A549 (cell line): ENCODE measurements around the gene SSR2. TPM values are rescaled to one million over a fixed set of nuclear protein-coding genes. Genes with fewer than 3 reads are reported as not detected.
A peak's percentile ranks its signal among the peaks of the same experiment; 100 is the strongest.

Source experiments
- ATAC-seq, 2 experiments: fragments of 200-7000 bp in 1 of 2; fragments of >200 bp in 1 of 2; cut with Nextera tagmentation in 1 of 2; cut with Tn5 transposase in 1 of 2; 3 replicates each; pipeline versions ENCODE4 v1.8.0 to v1.9.1; 2018 to 2020; ENCODE audit warnings: mild to moderate bottlenecking in 1 of 2, moderate library complexity in 1 of 2
- CTCF ChIA-PET: fragments of 300-600 bp; sonication (Branson Sonifier 250); formaldehyde crosslinking; extraction: SDS; loops from one replicate; lab custom pipeline; 2021; ENCODE audit warnings: antibody characterized with exemption, inconsistent platforms; lab: Yijun Ruan, JAX
- POLR2A ChIA-PET: fragments of 350-600 bp; formaldehyde crosslinking; extraction: SDS; loops from one replicate; lab custom pipeline; 2021; ENCODE audit warnings: antibody characterized with exemption, inconsistent platforms; lab: Yijun Ruan, JAX
- DNase-seq, 2 experiments: peaks; one replicate each; pipeline versions ENCODE4 v3.0.0 to v3.0.0-alpha.2; 2011 to 2016; ENCODE audit warnings: low read depth in 1 of 2, low spot score in 1 of 2
- FAIRE-seq: peaks from 2 replicates; lab custom pipeline; 2011; peaks lifted over from hg19 to GRCh38; lab: Jason Lieb, UNC
- H3K27ac ChIP-seq, 2 experiments: fragments of >200 bp; sonication (Bioruptor Twin); formaldehyde crosslinking; 3 replicates each; pipeline ENCODE4 v1.5.1; 2016 to 2017
- H3K4me1 ChIP-seq: fragments of >200 bp; sonication (Bioruptor Twin); formaldehyde crosslinking; 3 replicates; pipeline ENCODE4 v1.6.1; 2016
- H3K4me2 ChIP-seq: fragments of >200 bp; sonication (Bioruptor Twin); formaldehyde crosslinking; 3 replicates; pipeline ENCODE4 v1.6.1; 2016
- H3K4me3 ChIP-seq: fragments of >200 bp; sonication (Bioruptor Twin); formaldehyde crosslinking; 3 replicates; pipeline ENCODE4 v1.5.1; 2016
- H3K9me3 ChIP-seq: fragments of >200 bp; sonication (Bioruptor Twin); formaldehyde crosslinking; 3 replicates; pipeline ENCODE4 v1.6.1; 2016
- CBX8 ChIP-seq: fragments of 200-600 bp; sonication (generic); IDR thresholded peaks from 2 replicates; pipeline ENCODE4 v1.6.1; 2016
- CEBPB ChIP-seq, 2 experiments: fragments of >200 bp in 1 of 2; sonication (Bioruptor Twin) in 1 of 2; formaldehyde crosslinking in 1 of 2; IDR thresholded peaks; 2 replicates each; pipeline ENCODE4 v1.6.1; 2012 to 2016
- EP300 ChIP-seq, 2 experiments: fragments of >200 bp; sonication (Bioruptor Twin); formaldehyde crosslinking; IDR thresholded peaks; 2 replicates in 1 of 2; 3 replicates in 1 of 2; pipeline ENCODE4 v1.6.1; 2016 to 2017
- HDAC2 ChIP-seq: fragments of 200-600 bp; sonication (generic); IDR thresholded peaks from 2 replicates; pipeline ENCODE4 v1.6.1; 2016
- HEYL ChIP-seq: fragments of 250-450 bp; sonication (Bioruptor Pico); IDR thresholded peaks from 2 replicates; pipeline ENCODE4 v1.8.0; 2021; ENCODE audit warnings: mild to moderate bottlenecking, moderate library complexity
- JUN ChIP-seq, 2 experiments: fragments of >200 bp; sonication (Bioruptor Twin); formaldehyde crosslinking; IDR thresholded peaks; 2 replicates in 1 of 2; 3 replicates in 1 of 2; pipeline ENCODE4 v1.6.1; 2016 to 2017
- KDM1A ChIP-seq: fragments of 200-600 bp; sonication (generic); IDR thresholded peaks from 2 replicates; pipeline ENCODE4 v1.6.1; 2016; ENCODE audit warnings: low read depth, mild to moderate bottlenecking
- KDM5A ChIP-seq: fragments of 200-600 bp; sonication (generic); IDR thresholded peaks from 2 replicates; pipeline ENCODE4 v1.6.1; 2016; ENCODE audit warnings: antibody characterized with exemption, mild to moderate bottlenecking
- NFE2L2 ChIP-seq: fragments of 150-350 bp; conservative IDR thresholded peaks from 2 replicates; pipeline ENCODE4 v1.6.1; 2014; ENCODE audit warnings: low read length
- PHF8 ChIP-seq: fragments of 200-600 bp; sonication (generic); IDR thresholded peaks from 2 replicates; pipeline ENCODE4 v1.6.1; 2016; ENCODE audit warnings: low read depth, mild to moderate bottlenecking, antibody characterized with exemption, moderate library complexity, borderline replicate concordance
- RAD21 ChIP-seq, 2 experiments: fragments of >200 bp in 1 of 2; sonication (Bioruptor Twin) in 1 of 2; formaldehyde crosslinking in 1 of 2; IDR thresholded peaks in 1 of 2; conservative IDR thresholded peaks in 1 of 2; 2 replicates in 1 of 2; 3 replicates in 1 of 2; pipeline ENCODE4 v1.6.1; 2012 to 2018; ENCODE audit warnings: inconsistent platforms in 1 of 2
- RARB ChIP-seq: fragments of 250-450 bp; sonication (Bioruptor Pico); IDR thresholded peaks from 2 replicates; pipeline ENCODE4 v1.8.0; 2021; ENCODE audit warnings: mild to moderate bottlenecking, moderate library complexity
- SMC3 ChIP-seq: fragments of >200 bp; sonication (Bioruptor Twin); formaldehyde crosslinking; IDR thresholded peaks from 3 replicates; pipeline ENCODE4 v1.6.1; 2018; ENCODE audit warnings: inconsistent platforms
- SREBF2 ChIP-seq: fragments of 450-650 bp; IDR thresholded peaks from 2 replicates; pipeline ENCODE4 v1.6.1; 2014; ENCODE audit warnings: mild to moderate bottlenecking, moderate library complexity
- TFCP2L1 ChIP-seq: fragments of 250-450 bp; sonication (Bioruptor Pico); IDR thresholded peaks from 2 replicates; pipeline ENCODE4 v1.5.0; 2021; ENCODE audit warnings: mild to moderate bottlenecking
- TP53 ChIP-seq: fragments of 250-450 bp; sonication (Bioruptor Pico); IDR thresholded peaks from 2 replicates; pipeline ENCODE4 v1.5.0; 2021; ENCODE audit warnings: mild to moderate bottlenecking, moderate library complexity
- ZC3H11A ChIP-seq: fragments of 450-650 bp; IDR thresholded peaks from 2 replicates; pipeline ENCODE4 v1.6.1; 2014; ENCODE audit warnings: antibody characterized with exemption, mild to moderate bottlenecking
- ZFP36 ChIP-seq: fragments of 450-650 bp; IDR thresholded peaks from 2 replicates; pipeline ENCODE4 v1.6.1; 2014; ENCODE audit warnings: borderline replicate concordance; ENCODE audit not compliant: partially characterized antibody
- WGBS: methylation state at CpG from one replicate; pipeline ENCODE4 v1.1.6; 2017; ENCODE audit errors: missing lambda C conversion rate; 5-methylcytosine and 5-hydroxymethylcytosine counted together
- polyA plus RNA-seq, 4 experiments: library from polyadenylated mRNA; depleted of rRNA in 3 of 4; stranded (reverse); fragments of >200 nt; fragmentation: RNase III in 1 of 4; extraction: RNeasy Plus Mini Kit Qiagen cat#74134 plus additional on column Dnase treatment in 1 of 4; gene quantifications; 2 replicates in 3 of 4; 3 replicates in 1 of 4; pipeline ENCODE4 v1.2.3, GENCODE V29; 2011 to 2017
- TF ChIP-seq, protein P1 (sequence below): IDR thresholded peaks from 2 replicates; pipeline ENCODE4 v1.6.1; 2012; ENCODE audit warnings: low read depth, borderline replicate concordance
- TF ChIP-seq, protein P2 (sequence below): fragments of >200 bp; sonication (Bioruptor Twin); formaldehyde crosslinking; IDR thresholded peaks from 3 replicates; pipeline ENCODE4 v1.6.1; 2016
- TF ChIP-seq, protein P3 (sequence below): fragments of 250-450 bp; sonication (Bioruptor Pico); IDR thresholded peaks from 2 replicates; pipeline ENCODE4 v1.5.0; 2020; ENCODE audit warnings: low read depth, mild to moderate bottlenecking, moderate library complexity
- TF ChIP-seq, protein P4 (sequence below): fragments of >200 bp; sonication (Bioruptor Twin); formaldehyde crosslinking; IDR thresholded peaks from 2 replicates; pipeline ENCODE4 v1.6.1; 2016

The SSR2 gene
- polyA plus RNA-seq, 2 of the 4 experiments (the other 2 are of a cell fraction) = 261 to 382 TPM

DNA sequence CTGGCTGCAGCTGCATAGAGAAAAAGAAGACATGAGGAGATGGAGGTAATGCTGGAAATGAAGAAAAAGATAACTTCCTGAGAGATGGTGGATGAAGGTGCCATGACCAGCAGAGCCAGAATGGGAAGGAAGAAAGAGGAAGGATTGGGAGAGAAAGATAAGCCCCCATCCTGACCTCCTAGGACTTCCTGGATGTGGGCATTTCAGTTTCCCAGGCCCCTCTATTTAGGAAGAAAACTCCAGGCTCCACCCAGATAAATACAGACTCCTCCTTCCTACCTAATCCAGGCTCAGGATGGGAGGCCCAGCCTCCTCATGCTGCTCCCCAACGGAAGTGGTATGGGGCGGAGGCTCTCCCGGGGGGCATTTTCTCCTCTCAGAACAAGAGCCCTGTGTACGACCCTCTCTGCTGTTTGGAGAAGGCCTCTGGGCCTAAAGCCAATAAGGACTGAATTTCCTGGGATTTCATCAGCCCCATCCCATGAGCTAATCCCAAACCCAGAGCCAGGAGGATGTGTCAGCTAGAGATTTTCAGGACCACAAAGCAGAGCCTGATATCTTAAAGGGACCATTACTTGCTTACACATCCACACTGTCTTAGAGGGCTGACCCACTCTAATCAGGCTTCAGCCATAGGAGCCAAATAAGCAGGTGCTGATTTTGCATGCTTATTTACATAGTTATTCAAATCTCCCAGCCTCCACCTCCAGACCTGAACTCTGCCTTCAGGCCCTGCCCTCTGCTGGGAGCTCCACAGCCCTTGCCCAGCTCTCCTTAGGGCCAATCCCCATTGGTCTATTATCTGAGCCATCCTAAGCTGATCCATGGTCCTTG lies 37.3 kb downstream of the SSR2 start:
- Histone ChIP-seq H3K4me1 (peaks cover 56% of the 10 kb centered on the region), H3K4me3 (peak overlapping the region; percentile 90), H3K4me2 (peak overlapping the region; percentile 93), H3K27ac (peak overlapping the region; percentile 98 to 99), H3K9me3 (no peaks in the 10 kb centered on the region)
- 30% methylated on average over 4 of the region's 4 CpGs for WGBS
- peak in 1 of 2 experiments; percentile 80 for DNase-seq
- no peak for FAIRE-seq
- ChIA-PET CTCF (interaction anchor here (0.6 to 24.7 kb wide), 20 partner anchors 8 to 357 kb away, joined by 3 to 423 read pairs (median 4); partner anchors contain the start of genes KHDC4, RXFP4, SSR2 and UBQLN4), POLR2A (interaction anchor here (0.6 to 1.3 kb wide), 9 partner anchors 8 to 83 kb away, joined by 3 to 10 read pairs (median 5); partner anchors contain the start of gene KHDC4)
- TF ChIP-seq RAD21 (conservative IDR thresholded peaks at IDR 0.05 in 1 of 2, IDR thresholded peaks at IDR 0.05 in 1 of 2) (peak in 1 of 2 experiments; percentile 20; a peak in 1 of 5 replicates), EP300 (IDR thresholded peaks at IDR 0.05) (peak in 1 of 2 experiments; percentile 71; a peak in 3 of 5 replicates), JUN (IDR thresholded peaks at IDR 0.05) (peak; percentile 74 to 82; a peak in 2 of 5 replicates), TP53 (no peak), HDAC2 (no peak), RARB (CRISPR knock-in tag) (no peak), ZC3H11A (no peak), CEBPB (IDR thresholded peaks at IDR 0.05) (peak; percentile 18 to 54; a peak in 2 of 4 replicates), SMC3 (peak; percentile 20; the same call in 1 of the 3 replicates), TFCP2L1 (CRISPR knock-in tag) (no peak), NFE2L2 (no peak)
- TF ChIP-seq, protein P1, sequence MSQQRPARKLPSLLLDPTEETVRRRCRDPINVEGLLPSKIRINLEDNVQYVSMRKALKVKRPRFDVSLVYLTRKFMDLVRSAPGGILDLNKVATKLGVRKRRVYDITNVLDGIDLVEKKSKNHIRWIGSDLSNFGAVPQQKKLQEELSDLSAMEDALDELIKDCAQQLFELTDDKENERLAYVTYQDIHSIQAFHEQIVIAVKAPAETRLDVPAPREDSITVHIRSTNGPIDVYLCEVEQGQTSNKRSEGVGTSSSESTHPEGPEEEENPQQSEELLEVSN = no peak
- TF ChIP-seq, protein P2, sequence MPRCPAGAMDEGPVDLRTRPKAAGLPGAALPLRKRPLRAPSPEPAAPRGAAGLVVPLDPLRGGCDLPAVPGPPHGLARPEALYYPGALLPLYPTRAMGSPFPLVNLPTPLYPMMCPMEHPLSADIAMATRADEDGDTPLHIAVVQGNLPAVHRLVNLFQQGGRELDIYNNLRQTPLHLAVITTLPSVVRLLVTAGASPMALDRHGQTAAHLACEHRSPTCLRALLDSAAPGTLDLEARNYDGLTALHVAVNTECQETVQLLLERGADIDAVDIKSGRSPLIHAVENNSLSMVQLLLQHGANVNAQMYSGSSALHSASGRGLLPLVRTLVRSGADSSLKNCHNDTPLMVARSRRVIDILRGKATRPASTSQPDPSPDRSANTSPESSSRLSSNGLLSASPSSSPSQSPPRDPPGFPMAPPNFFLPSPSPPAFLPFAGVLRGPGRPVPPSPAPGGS = peak; percentile 56; the same call in 1 of the 3 replicates
- peak; percentile 55 to 79 for ATAC-seq

DNA sequence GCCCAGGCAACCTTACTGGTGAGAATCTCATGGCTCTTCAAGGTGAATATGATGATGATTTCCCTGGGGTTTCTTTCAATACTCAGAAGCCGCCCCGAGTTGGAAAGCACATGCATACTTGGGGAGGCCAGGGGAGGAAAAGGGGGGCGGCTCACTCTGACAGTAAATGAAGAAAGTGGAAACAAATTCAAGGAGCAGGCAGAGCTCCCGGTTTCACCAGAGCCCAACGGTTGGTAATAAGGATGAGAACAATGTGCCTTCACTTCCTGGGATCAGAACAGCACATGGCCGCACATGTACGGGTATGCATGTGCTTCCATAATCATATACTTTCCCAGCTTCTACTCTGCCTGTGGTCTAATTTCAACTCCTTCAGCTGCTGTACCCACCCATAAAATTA lies 38.6 kb downstream of the SSR2 start:
- H3K4me1 ChIP-seq = peaks cover 58% of the 10 kb centered on the region
- peak overlapping the region; percentile 90; the same call in 2 of the 3 replicates for H3K4me3 ChIP-seq
- 90% methylated on average over 7 of the region's 7 CpGs for WGBS
- H3K4me2 ChIP-seq = peak overlapping the region; percentile 93
- no peak for DNase-seq
- TF ChIP-seq KDM1A (no peak), NFE2L2 (no peak)
- TF ChIP-seq, protein P3, sequence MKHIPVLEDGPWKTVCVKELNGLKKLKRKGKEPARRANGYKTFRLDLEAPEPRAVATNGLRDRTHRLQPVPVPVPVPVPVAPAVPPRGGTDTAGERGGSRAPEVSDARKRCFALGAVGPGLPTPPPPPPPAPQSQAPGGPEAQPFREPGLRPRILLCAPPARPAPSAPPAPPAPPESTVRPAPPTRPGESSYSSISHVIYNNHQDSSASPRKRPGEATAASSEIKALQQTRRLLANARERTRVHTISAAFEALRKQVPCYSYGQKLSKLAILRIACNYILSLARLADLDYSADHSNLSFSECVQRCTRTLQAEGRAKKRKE (CRISPR knock-in tag) = no peak
- ATAC-seq = no peak
- H3K9me3 ChIP-seq = no peaks in the 10 kb centered on the region
- FAIRE-seq = no peak
- POLR2A ChIA-PET = no interaction called here
- peak overlapping the region; percentile 98 to 99 for H3K27ac ChIP-seq
- CTCF ChIA-PET = interaction anchor here (0.9 to 24.7 kb wide), 5 partner anchors 11 to 41 kb away, joined by 3 to 423 read pairs (median 4); partner anchors contain the start of gene RXFP4

DNA sequence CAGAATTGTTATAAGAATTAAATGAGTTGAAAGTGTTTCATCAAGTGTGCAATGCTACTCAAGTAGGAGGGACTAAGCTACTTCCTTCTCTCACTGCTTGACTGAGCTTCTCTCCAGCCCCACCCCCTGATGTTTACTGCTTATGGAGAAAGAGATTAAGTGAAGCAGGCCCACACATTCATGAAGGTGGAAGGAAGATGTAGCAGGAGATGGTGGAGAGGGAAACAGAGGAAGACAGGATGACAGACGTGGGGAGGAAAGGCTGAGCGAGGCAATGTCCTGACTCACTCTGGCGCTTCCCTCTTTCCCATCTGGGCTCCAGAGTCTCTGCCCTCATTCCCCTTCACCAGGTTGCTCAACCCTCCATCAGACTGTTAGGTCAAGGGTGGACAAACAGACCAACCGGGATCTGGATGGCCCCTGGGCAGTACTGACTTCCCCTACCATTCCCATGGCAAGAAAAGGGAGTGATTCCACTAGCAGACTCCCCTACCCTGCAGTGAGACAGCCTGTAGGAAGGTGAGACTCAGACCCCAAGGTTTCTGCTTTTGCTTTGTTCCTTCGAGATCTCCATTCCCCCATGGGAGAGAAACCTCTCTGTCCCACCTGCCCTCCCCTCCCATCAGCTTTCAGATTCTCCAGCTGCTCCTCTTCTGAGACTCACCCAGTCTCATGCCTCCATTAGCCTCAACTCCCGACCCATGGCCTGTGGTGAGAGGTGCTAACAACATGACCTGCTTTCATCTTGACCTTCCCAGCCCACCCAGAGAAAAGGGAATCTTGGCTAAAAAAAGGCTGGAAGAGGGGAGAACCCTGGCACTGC lies 39.3 kb downstream of the SSR2 start:
- ChIA-PET CTCF (interaction anchor here (1.1 to 24.7 kb wide), 5 partner anchors 8 to 40 kb away, joined by 3 to 423 read pairs (median 25); partner anchors contain the start of gene RXFP4), POLR2A (interaction anchor here (0.8 kb wide), 1 partner anchor 13 kb away, joined by 3 read pairs; no protein-coding TSS in a partner anchor)
- H3K27ac ChIP-seq = peak overlapping the region; percentile 98 to 99
- H3K4me2 ChIP-seq = peak overlapping the region; percentile 93
- FAIRE-seq (no peak), DNase-seq (no peak), ATAC-seq (no peak)
- H3K9me3 ChIP-seq = no peaks in the 10 kb centered on the region
- WGBS = 69% methylated on average over 6 of the region's 6 CpGs
- peaks cover 63% of the 10 kb centered on the region for H3K4me1 ChIP-seq
- TF ChIP-seq ZFP36 (no peak), CBX8 (no peak), PHF8 (no peak), SREBF2 (no peak), KDM5A (no peak), HEYL (no peak)
- TF ChIP-seq, protein P4, sequence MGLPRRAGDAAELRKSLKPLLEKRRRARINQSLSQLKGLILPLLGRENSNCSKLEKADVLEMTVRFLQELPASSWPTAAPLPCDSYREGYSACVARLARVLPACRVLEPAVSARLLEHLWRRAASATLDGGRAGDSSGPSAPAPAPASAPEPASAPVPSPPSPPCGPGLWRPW = no peak
- TF ChIP-seq, all 56 proteins: peak for 0
- peak overlapping the region; percentile 90; the same call in 2 of the 3 replicates for H3K4me3 ChIP-seq
